ENCODE measurements around the gene TAF1B.

The TAF1B gene

GRCh38 chr2:9974343-9974742 lies 131.1 kb downstream of the TAF1B start:
- H3K27me3 ChIP-seq (ENCODE audit: control insufficient read depth, insufficient read depth, low read length), result no peaks in the 10 kb centered on the region
- H3K9me3 ChIP-seq (ENCODE audit: control insufficient read depth, insufficient read depth, low read length), result no peaks in the 10 kb centered on the region
- H3K4me3 ChIP-seq (ENCODE audit: low read depth, low read length), result no peak overlapping the region
- H3K36me3 ChIP-seq (ENCODE audit: control insufficient read depth, insufficient read depth, low read length), result no peaks in the 10 kb centered on the region
- H3K9ac ChIP-seq (ENCODE audit: low read depth, low read length), result no peak overlapping the region
- H3K4me1 ChIP-seq (ENCODE audit: control insufficient read depth, insufficient read depth, low read length), result no peaks in the 10 kb centered on the region

DNA sequence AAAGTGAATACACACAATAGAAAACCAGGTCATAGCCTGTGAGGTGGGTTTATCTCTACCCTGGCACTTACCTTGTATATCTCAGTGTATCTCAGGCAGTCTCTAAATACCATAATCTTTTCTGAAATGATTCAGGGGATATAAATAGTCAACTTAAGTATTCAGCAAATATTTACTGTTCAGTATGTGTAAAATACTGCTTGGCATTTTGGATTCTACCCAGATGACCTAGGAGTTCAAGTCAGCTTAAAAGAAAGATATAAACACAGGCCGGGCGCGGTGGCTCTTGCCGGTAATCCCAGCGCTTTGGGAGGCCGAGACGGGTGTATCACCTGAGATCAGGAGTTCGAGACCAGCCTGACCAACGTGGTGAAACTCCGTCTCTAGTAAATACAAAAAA lies 132.1 kb downstream of the TAF1B start:
- Histone ChIP-seq H3K9ac (ENCODE audit: low read depth, low read length) (no peak overlapping the region), H3K27me3 (ENCODE audit: control insufficient read depth, insufficient read depth, low read length) (no peaks in the 10 kb centered on the region), H3K4me1 (ENCODE audit: control insufficient read depth, insufficient read depth, low read length) (no peaks in the 10 kb centered on the region), H3K9me3 (ENCODE audit: control insufficient read depth, insufficient read depth, low read length) (no peaks in the 10 kb centered on the region), H3K36me3 (ENCODE audit: control insufficient read depth, insufficient read depth, low read length) (no peaks in the 10 kb centered on the region), H3K4me3 (ENCODE audit: low read depth, low read length) (no peak overlapping the region)

GRCh38 chr2:9975805-9976447 lies 132.7 kb downstream of the TAF1B start:
- H3K9me3 ChIP-seq (ENCODE audit: control insufficient read depth, insufficient read depth, low read length), result no peaks in the 10 kb centered on the region
- no peaks in the 10 kb centered on the region for H3K27me3 ChIP-seq (ENCODE audit: control insufficient read depth, insufficient read depth, low read length)
- H3K36me3 ChIP-seq (ENCODE audit: control insufficient read depth, insufficient read depth, low read length), result no peaks in the 10 kb centered on the region
- no peaks in the 10 kb centered on the region for H3K4me1 ChIP-seq (ENCODE audit: control insufficient read depth, insufficient read depth, low read length)
- no peak overlapping the region for H3K4me3 ChIP-seq (ENCODE audit: low read depth, low read length)
- H3K9ac ChIP-seq (ENCODE audit: low read depth, low read length), result no peak overlapping the region

DNA sequence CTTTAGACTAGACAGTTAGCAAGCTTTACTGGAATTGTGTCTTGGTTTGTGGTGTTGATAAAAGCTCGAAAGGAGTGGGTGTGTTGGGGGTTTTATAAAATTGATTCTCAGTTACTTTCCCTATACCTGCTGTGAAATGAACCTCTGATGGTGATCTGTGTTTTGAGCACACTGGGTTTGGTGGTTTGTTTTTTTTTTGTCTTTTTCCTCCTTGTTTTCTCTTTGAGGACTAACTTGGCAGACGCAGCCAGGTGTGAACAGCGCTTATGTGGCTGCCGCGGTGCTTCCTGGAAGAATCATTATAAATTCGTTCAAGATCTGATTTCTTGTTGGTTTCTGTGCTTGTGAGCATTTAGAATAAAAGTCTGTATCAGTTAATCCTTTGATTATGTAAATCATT lies 136.7 kb downstream of the TAF1B start:
- no peaks in the 10 kb centered on the region for H3K4me1 ChIP-seq (ENCODE audit: control insufficient read depth, insufficient read depth, low read length)
- no peak overlapping the region for H3K9ac ChIP-seq (ENCODE audit: low read depth, low read length)
- no peaks in the 10 kb centered on the region for H3K36me3 ChIP-seq (ENCODE audit: control insufficient read depth, insufficient read depth, low read length)
- no peaks in the 10 kb centered on the region for H3K27me3 ChIP-seq (ENCODE audit: control insufficient read depth, insufficient read depth, low read length)
- no peak overlapping the region for H3K4me3 ChIP-seq (ENCODE audit: low read depth, low read length)
- no peaks in the 10 kb centered on the region for H3K9me3 ChIP-seq (ENCODE audit: control insufficient read depth, insufficient read depth, low read length)

DNA sequence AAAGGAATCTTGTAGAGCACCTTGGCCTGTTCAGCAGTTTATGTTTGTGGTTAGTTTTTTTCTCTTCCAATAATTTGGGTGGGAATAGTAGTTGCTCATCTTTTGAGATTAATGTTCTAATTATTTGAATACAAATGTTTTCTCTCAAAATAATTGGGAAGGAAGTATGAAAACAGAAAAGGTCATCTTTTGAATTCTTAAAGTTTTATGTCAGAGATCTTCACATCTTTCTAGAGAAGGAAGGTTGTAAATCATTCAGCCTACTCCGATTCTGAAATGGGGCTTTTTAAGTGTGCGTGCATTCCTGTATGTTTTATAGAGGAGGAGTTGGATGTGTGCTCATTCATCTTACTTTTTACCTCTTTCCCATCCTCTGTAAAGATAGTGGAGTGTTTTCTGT lies 137.2 kb downstream of the TAF1B start:
- Histone ChIP-seq H3K27me3 (ENCODE audit: control insufficient read depth, insufficient read depth, low read length) (no peaks in the 10 kb centered on the region), H3K4me1 (ENCODE audit: control insufficient read depth, insufficient read depth, low read length) (no peaks in the 10 kb centered on the region), H3K9ac (ENCODE audit: low read depth, low read length) (no peak overlapping the region), H3K4me3 (ENCODE audit: low read depth, low read length) (no peak overlapping the region), H3K36me3 (ENCODE audit: control insufficient read depth, insufficient read depth, low read length) (no peaks in the 10 kb centered on the region), H3K9me3 (ENCODE audit: control insufficient read depth, insufficient read depth, low read length) (no peaks in the 10 kb centered on the region)

DNA sequence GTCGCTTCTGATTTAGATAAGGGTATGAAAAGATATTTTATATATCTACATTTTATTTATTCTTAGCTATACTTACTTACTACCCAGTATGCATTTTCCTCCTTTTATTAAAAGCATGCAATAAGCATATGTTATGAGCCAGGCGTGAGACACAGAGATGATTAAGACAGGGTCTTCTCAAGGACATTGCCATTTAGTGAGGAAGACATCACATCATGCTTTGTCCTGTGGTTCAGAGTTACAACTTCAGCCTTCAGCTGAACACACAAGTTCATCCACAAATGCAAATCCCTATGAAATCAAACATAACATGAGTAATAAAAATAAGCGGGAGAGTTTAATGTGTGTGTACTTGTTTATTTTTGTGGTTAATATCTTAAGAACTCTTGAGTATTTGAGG lies 138.4 kb downstream of the TAF1B start:
- Histone ChIP-seq H3K9ac (ENCODE audit: low read depth, low read length) (no peak overlapping the region), H3K27me3 (ENCODE audit: control insufficient read depth, insufficient read depth, low read length) (no peaks in the 10 kb centered on the region), H3K36me3 (ENCODE audit: control insufficient read depth, insufficient read depth, low read length) (no peaks in the 10 kb centered on the region), H3K4me1 (ENCODE audit: control insufficient read depth, insufficient read depth, low read length) (no peaks in the 10 kb centered on the region), H3K9me3 (ENCODE audit: control insufficient read depth, insufficient read depth, low read length) (no peaks in the 10 kb centered on the region), H3K4me3 (ENCODE audit: low read depth, low read length) (no peak overlapping the region)

- H3K4me3 ChIP-seq (ENCODE audit: low read depth, low read length), result no peak overlapping the region
- no peaks in the 10 kb centered on the region for H3K9me3 ChIP-seq (ENCODE audit: control insufficient read depth, insufficient read depth, low read length)
- no peaks in the 10 kb centered on the region for H3K36me3 ChIP-seq (ENCODE audit: control insufficient read depth, insufficient read depth, low read length)
- H3K27me3 ChIP-seq (ENCODE audit: control insufficient read depth, insufficient read depth, low read length), result no peaks in the 10 kb centered on the region
- H3K4me1 ChIP-seq (ENCODE audit: control insufficient read depth, insufficient read depth, low read length), result no peaks in the 10 kb centered on the region
- H3K9ac ChIP-seq (ENCODE audit: low read depth, low read length), result no peak overlapping the region
Observed at GRCh38 chr2:9982248-9982647, 139.0 kb downstream of the TAF1B start.

DNA sequence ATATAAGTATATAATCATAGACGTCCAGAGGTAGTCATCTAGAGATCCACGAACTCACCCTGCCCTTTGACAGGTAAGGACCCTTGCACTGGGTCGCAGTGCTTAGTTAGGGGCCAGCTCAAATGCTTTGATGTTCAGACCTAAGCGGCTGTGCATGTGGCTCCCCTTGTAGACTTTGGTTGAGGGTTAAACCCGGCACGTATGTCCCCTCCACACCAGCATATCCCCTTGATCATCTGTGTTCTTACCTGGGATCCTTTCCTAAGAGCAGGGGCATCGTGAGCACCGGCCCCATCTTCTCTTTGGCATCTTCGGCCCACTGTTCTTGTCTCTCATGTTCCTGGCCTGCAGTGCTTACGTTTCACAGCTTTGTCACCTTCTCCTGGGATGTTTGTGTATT lies 139.6 kb downstream of the TAF1B start:
- H3K9ac ChIP-seq (ENCODE audit: low read depth, low read length), result no peak overlapping the region
- no peaks in the 10 kb centered on the region for H3K36me3 ChIP-seq (ENCODE audit: control insufficient read depth, insufficient read depth, low read length)
- H3K9me3 ChIP-seq (ENCODE audit: control insufficient read depth, insufficient read depth, low read length), result no peaks in the 10 kb centered on the region
- H3K4me1 ChIP-seq (ENCODE audit: control insufficient read depth, insufficient read depth, low read length), result no peaks in the 10 kb centered on the region
- H3K27me3 ChIP-seq (ENCODE audit: control insufficient read depth, insufficient read depth, low read length), result no peaks in the 10 kb centered on the region
- no peak overlapping the region for H3K4me3 ChIP-seq (ENCODE audit: low read depth, low read length)

DNA sequence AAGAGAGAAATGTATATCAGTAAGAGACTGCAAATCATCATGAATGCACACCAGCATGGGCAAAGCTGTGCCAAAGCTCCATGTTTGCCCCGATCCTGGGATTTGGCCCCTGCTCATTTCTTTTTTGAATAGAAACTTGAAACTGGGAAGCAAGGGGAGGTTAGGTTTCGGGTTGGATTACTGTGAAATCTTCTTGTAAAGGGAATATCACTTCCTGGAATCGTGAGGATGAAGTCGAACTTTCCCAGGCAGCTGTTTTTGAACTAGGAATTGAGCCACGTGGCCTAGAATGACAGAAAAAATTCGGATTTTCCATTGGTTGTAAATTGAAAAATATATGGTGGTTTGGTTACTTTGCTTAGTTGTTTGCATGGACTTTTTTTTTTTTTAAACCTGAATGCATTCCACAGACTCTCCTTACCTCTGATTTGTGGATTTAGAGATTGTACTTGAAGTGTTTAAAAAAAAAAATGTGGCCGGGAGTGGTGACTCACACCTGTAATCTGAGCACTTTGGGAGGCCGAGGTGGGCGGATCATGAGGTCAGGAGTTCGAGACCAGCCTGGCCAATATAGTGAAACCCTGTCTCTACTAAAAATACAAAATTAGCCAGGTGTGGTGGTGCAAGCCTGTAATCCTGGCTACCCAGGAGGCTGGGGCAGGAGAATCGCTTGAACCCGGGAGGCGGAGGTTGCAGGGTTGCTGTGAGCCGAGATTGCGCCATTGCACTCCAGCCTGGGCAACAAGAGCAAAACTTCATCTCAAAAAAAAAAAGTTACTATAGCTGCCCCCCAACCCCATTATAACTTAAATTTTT lies 140.3 kb downstream of the TAF1B start:
- Histone ChIP-seq H3K4me3 (ENCODE audit: low read depth, low read length) (no peak overlapping the region), H3K4me1 (ENCODE audit: control insufficient read depth, insufficient read depth, low read length) (no peaks in the 10 kb centered on the region), H3K9me3 (ENCODE audit: control insufficient read depth, insufficient read depth, low read length) (no peaks in the 10 kb centered on the region), H3K9ac (ENCODE audit: low read depth, low read length) (no peak overlapping the region), H3K27me3 (ENCODE audit: control insufficient read depth, insufficient read depth, low read length) (no peaks in the 10 kb centered on the region), H3K36me3 (ENCODE audit: control insufficient read depth, insufficient read depth, low read length) (no peaks in the 10 kb centered on the region)

All from iPS-15b (cell line).